Measurements from ENCODE around the gene SYPL2.

The SYPL2 gene

DNA sequence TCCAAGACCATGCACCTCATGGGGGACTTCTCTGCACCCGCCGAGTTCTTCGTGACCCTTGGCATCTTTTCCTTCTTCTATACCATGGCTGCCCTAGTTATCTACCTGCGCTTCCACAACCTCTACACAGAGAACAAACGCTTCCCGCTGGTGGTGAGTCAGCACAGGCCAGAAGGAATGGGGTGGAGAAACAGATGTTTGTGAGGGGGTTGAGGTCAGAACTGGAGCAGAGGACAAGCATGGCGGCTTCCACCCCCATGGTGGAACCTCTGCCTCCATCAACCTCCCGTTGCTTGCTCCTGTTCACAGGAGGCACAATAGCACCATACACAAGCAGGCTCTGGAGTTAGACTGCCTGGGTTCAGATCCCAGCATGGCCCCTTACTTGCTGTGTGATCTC is 10.5 kb downstream of the SYPL2 start:
- TF ChIP-seq EP300 (IDR thresholded peaks at IDR 0.05; ENCODE audit: borderline replicate concordance) (no peak), YY1 (IDR thresholded peaks at IDR 0.05; ENCODE audit: low read depth) (no peak), TEAD4 (IDR thresholded peaks at IDR 0.05) (no peak), NFIC (IDR thresholded peaks at IDR 0.05) (no peak), FOXM1 (IDR thresholded peaks at IDR 0.05; ENCODE audit: borderline replicate concordance, low read depth) (no peak), MAX (IDR thresholded peaks at IDR 0.05) (no peak), TAF1 (IDR thresholded peaks at IDR 0.05; ENCODE audit: low read depth) (no peak), CEBPB (IDR thresholded peaks at IDR 0.05) (no peak), ZBTB7A (IDR thresholded peaks at IDR 0.05; ENCODE audit: low read depth) (no peak), EGR1 (IDR thresholded peaks at IDR 0.05) (no peak), CREB1 (IDR thresholded peaks at IDR 0.05; ENCODE audit: low read depth) (no peak), TCF12 (IDR thresholded peaks at IDR 0.05; ENCODE audit: low read depth) (no peak), RAD21 (IDR thresholded peaks at IDR 0.05; ENCODE audit: low read depth) (no peak)
- TF ChIP-seq, protein P1, sequence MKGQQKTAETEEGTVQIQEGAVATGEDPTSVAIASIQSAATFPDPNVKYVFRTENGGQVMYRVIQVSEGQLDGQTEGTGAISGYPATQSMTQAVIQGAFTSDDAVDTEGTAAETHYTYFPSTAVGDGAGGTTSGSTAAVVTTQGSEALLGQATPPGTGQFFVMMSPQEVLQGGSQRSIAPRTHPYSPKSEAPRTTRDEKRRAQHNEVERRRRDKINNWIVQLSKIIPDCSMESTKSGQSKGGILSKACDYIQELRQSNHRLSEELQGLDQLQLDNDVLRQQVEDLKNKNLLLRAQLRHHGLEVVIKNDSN (IDR thresholded peaks at IDR 0.05), result no peak
- TF ChIP-seq, protein P2, sequence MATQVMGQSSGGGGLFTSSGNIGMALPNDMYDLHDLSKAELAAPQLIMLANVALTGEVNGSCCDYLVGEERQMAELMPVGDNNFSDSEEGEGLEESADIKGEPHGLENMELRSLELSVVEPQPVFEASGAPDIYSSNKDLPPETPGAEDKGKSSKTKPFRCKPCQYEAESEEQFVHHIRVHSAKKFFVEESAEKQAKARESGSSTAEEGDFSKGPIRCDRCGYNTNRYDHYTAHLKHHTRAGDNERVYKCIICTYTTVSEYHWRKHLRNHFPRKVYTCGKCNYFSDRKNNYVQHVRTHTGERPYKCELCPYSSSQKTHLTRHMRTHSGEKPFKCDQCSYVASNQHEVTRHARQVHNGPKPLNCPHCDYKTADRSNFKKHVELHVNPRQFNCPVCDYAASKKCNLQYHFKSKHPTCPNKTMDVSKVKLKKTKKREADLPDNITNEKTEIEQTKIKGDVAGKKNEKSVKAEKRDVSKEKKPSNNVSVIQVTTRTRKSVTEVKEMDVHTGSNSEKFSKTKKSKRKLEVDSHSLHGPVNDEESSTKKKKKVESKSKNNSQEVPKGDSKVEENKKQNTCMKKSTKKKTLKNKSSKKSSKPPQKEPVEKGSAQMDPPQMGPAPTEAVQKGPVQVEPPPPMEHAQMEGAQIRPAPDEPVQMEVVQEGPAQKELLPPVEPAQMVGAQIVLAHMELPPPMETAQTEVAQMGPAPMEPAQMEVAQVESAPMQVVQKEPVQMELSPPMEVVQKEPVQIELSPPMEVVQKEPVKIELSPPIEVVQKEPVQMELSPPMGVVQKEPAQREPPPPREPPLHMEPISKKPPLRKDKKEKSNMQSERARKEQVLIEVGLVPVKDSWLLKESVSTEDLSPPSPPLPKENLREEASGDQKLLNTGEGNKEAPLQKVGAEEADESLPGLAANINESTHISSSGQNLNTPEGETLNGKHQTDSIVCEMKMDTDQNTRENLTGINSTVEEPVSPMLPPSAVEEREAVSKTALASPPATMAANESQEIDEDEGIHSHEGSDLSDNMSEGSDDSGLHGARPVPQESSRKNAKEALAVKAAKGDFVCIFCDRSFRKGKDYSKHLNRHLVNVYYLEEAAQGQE (IDR thresholded peaks at IDR 0.05; ENCODE audit: low read depth), result no peak

- TF ChIP-seq NFIC (IDR thresholded peaks at IDR 0.05), result no peak
- TF ChIP-seq, protein P2 (IDR thresholded peaks at IDR 0.05; ENCODE audit: low read depth), result peak; percentile 34; the same call in 1 of the 2 replicates
Observed at GRCh38 chr1:109477821-109478220, 11.5 kb downstream of the SYPL2 start.

GRCh38 chr1:109478806-109479205 is 12.5 kb downstream of the SYPL2 start:
- TF ChIP-seq MAX (IDR thresholded peaks at IDR 0.05) (peak; percentile 83), ZBTB7A (IDR thresholded peaks at IDR 0.05; ENCODE audit: low read depth) (no peak), TCF12 (IDR thresholded peaks at IDR 0.05; ENCODE audit: low read depth) (0 out of 2 replicates have a peak, but pooled peaks have one; percentile 21), RAD21 (IDR thresholded peaks at IDR 0.05; ENCODE audit: low read depth) (peak; percentile 27; the same call in 1 of the 2 replicates), TEAD4 (IDR thresholded peaks at IDR 0.05) (peak; percentile 34; the same call in 1 of the 2 replicates), CREB1 (IDR thresholded peaks at IDR 0.05; ENCODE audit: low read depth) (no peak), NFIC (IDR thresholded peaks at IDR 0.05) (peak; percentile 73)
- TF ChIP-seq, protein P2 (IDR thresholded peaks at IDR 0.05; ENCODE audit: low read depth), result peak; percentile 96

GRCh38 chr1:109479311-109479710 is 13.0 kb downstream of the SYPL2 start:
- TF ChIP-seq EP300 (IDR thresholded peaks at IDR 0.05; ENCODE audit: borderline replicate concordance), result no peak
- TF ChIP-seq EGR1 (IDR thresholded peaks at IDR 0.05), result no peak
- TF ChIP-seq, protein P2 (IDR thresholded peaks at IDR 0.05; ENCODE audit: low read depth), result no peak
- TF ChIP-seq RAD21 (IDR thresholded peaks at IDR 0.05; ENCODE audit: low read depth), result no peak
- no peak for TF ChIP-seq CREB1 (IDR thresholded peaks at IDR 0.05; ENCODE audit: low read depth)
- TF ChIP-seq TAF1 (IDR thresholded peaks at IDR 0.05; ENCODE audit: low read depth), result no peak
- TF ChIP-seq ZBTB7A (IDR thresholded peaks at IDR 0.05; ENCODE audit: low read depth), result no peak
- no peak for TF ChIP-seq CEBPB (IDR thresholded peaks at IDR 0.05)
- TF ChIP-seq, protein P1 (IDR thresholded peaks at IDR 0.05), result no peak
- no peak for TF ChIP-seq TCF12 (IDR thresholded peaks at IDR 0.05; ENCODE audit: low read depth)
- no peak for TF ChIP-seq TEAD4 (IDR thresholded peaks at IDR 0.05)
- no peak for TF ChIP-seq YY1 (IDR thresholded peaks at IDR 0.05; ENCODE audit: low read depth)
- TF ChIP-seq MAX (IDR thresholded peaks at IDR 0.05), result no peak
